Ovary (tissue), 3 donors: ENCODE measurements around the gene ATXN1.
"Not testable (repeated sequence)": the region's sequence is repeated elsewhere in the genome, so short reads cannot be mapped to it uniquely, and the experiment has no call there.

Experiments used
- CTCF ChIP-seq, 3 donors: fragments of 450-650 bp in 2 of 3; fragments of 200-600 bp in 1 of 3; IDR thresholded peaks; one replicate each; pipeline versions ENCODE4 v1.5.1 to v1.8.0; 2016 to 2022; ENCODE audit warnings: antibody characterized with exemption in 3 of 3, mild to moderate bottlenecking in 1 of 3
- POLR2A ChIP-seq: fragments of 450-650 bp; IDR thresholded peaks from one replicate; pipeline ENCODE4 v1.6.1; 2017; ENCODE audit warnings: antibody characterized with exemption, mild to moderate bottlenecking, moderate library complexity
- donor health status: DM: no; HTN: no; CAD: no.

- TF ChIP-seq CTCF (IDR thresholded peaks at IDR 0.05); POLR2A: not testable (repeated sequence)
Measured at GRCh38 chr6:16628580-16628979, 132.7 kb downstream of the ATXN1 start.
